ENCODE measurements around the gene IFT27.

IFT27 gene

GRCh38 chr22:36769541-36770512, 6.1 kb downstream of the IFT27 start:
- in situ Hi-C loops (cut with HindIII; ENCODE audit: low pct_ligation_motif_present, low pct_unique_long_range_greater_than_20kb, low sequenced_read_pairs), result loop anchor here (10.0 kb wide), 1 partner anchor 225 kb away; no protein-coding TSS in a partner anchor
- DNase-seq, result no peak

- in situ Hi-C loops (cut with HindIII; ENCODE audit: low pct_ligation_motif_present, low pct_unique_long_range_greater_than_20kb, low sequenced_read_pairs), result no loop called here
- DNase-seq, result no peak
Observed at GRCh38 chr22:36768616-36769015, 7.3 kb downstream of the IFT27 start.

GRCh38 chr22:36768141-36768540, 7.8 kb downstream of the IFT27 start:
- no peak for DNase-seq
- in situ Hi-C loops (cut with HindIII; ENCODE audit: low pct_ligation_motif_present, low pct_unique_long_range_greater_than_20kb, low sequenced_read_pairs), result no loop called here

GRCh38 chr22:36767035-36767775, 8.7 kb downstream of the IFT27 start:
- no peak for DNase-seq
- in situ Hi-C loops (cut with HindIII; ENCODE audit: low pct_ligation_motif_present, low pct_unique_long_range_greater_than_20kb, low sequenced_read_pairs), result no loop called here

GRCh38 chr22:36765943-36766450, 9.9 kb downstream of the IFT27 start:
- no peak for DNase-seq
- in situ Hi-C loops (cut with HindIII; ENCODE audit: low pct_ligation_motif_present, low pct_unique_long_range_greater_than_20kb, low sequenced_read_pairs), result no loop called here

- DNase-seq, result no peak
- in situ Hi-C loops (cut with HindIII; ENCODE audit: low pct_ligation_motif_present, low pct_unique_long_range_greater_than_20kb, low sequenced_read_pairs), result no loop called here
Observed at GRCh38 chr22:36765131-36765942, 10.6 kb downstream of the IFT27 start.

GRCh38 chr22:36764641-36765040, 11.3 kb downstream of the IFT27 start:
- in situ Hi-C loops (cut with HindIII; ENCODE audit: low pct_ligation_motif_present, low pct_unique_long_range_greater_than_20kb, low sequenced_read_pairs), result no loop called here
- no peak for DNase-seq

- no peak for DNase-seq
- in situ Hi-C loops (cut with HindIII; ENCODE audit: low pct_ligation_motif_present, low pct_unique_long_range_greater_than_20kb, low sequenced_read_pairs), result no loop called here
Observed at GRCh38 chr22:36764060-36764459, 11.9 kb downstream of the IFT27 start.

- in situ Hi-C loops (cut with HindIII; ENCODE audit: low pct_ligation_motif_present, low pct_unique_long_range_greater_than_20kb, low sequenced_read_pairs), result no loop called here
- DNase-seq, result no peak
Observed at GRCh38 chr22:36763576-36763975, 12.3 kb downstream of the IFT27 start.

- in situ Hi-C loops (cut with HindIII; ENCODE audit: low pct_ligation_motif_present, low pct_unique_long_range_greater_than_20kb, low sequenced_read_pairs), result no loop called here
- no peak for DNase-seq
Observed at GRCh38 chr22:36762687-36763260, 13.1 kb downstream of the IFT27 start.

- in situ Hi-C loops (cut with HindIII; ENCODE audit: low pct_ligation_motif_present, low pct_unique_long_range_greater_than_20kb, low sequenced_read_pairs), result no loop called here
- no peak for DNase-seq
Observed at GRCh38 chr22:36761553-36762240, 14.2 kb downstream of the IFT27 start.

- DNase-seq, result no peak
Observed at GRCh38 chr22:36760786-36761185, 15.1 kb downstream of the IFT27 start.

GRCh38 chr22:36759481-36760159, 16.3 kb downstream of the IFT27 start:
- no peak for DNase-seq
- in situ Hi-C loops (cut with HindIII; ENCODE audit: low pct_ligation_motif_present, low pct_unique_long_range_greater_than_20kb, low sequenced_read_pairs), result no loop called here

More at GRCh38 chr22:36760786-36761185, 15.1 kb downstream of the IFT27 start:
- in situ Hi-C loops (cut with HindIII; ENCODE audit: low pct_ligation_motif_present, low pct_unique_long_range_greater_than_20kb, low sequenced_read_pairs), result no loop called here

- no peak for DNase-seq
- in situ Hi-C loops (cut with HindIII; ENCODE audit: low pct_ligation_motif_present, low pct_unique_long_range_greater_than_20kb, low sequenced_read_pairs), result no loop called here
Observed at GRCh38 chr22:36758792-36759271, 17.1 kb downstream of the IFT27 start.

GRCh38 chr22:36757668-36758211, 18.2 kb downstream of the IFT27 start:
- in situ Hi-C loops (cut with HindIII; ENCODE audit: low pct_ligation_motif_present, low pct_unique_long_range_greater_than_20kb, low sequenced_read_pairs), result no loop called here
- DNase-seq, result peak; percentile 70

GRCh38 chr22:36756746-36757655, 18.9 kb downstream of the IFT27 start:
- in situ Hi-C loops (cut with HindIII; ENCODE audit: low pct_ligation_motif_present, low pct_unique_long_range_greater_than_20kb, low sequenced_read_pairs), result no loop called here
- DNase-seq, result no peak

All from ACHN (cell line).